ENCODE measurements around the gene INO80D.
"Not testable (repeated sequence)": the region's sequence is repeated elsewhere in the genome, so short reads cannot be mapped to it uniquely, and the experiment has no call there.

Gene INO80D

DNA sequence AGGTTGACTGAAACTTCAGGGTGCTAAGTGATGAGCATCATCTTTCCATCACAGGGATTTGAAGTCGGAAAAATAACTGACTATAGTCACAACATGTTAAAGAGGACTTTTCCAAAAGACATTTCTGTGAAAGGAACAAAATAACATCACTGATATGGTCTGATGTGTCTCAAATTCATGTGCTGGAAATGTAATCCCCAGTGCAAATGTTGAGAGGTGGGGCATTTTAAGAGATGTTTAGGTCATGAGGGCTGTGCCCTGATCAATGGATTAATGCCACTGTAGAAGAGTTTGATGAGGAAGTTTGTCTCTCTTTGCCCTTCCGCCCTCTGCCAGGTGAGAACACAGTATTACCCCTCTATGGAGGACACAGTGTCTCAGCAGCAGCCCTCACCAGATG is 95.9 kb downstream of the INO80D start:
- no peak for TF ChIP-seq CTCF (IDR thresholded peaks at IDR 0.05; ENCODE audit: control insufficient read depth, insufficient read depth, low read depth, low read length, missing control alignments)
- H3K4me3 ChIP-seq (ENCODE audit: control insufficient read depth, low read depth, low read length), result no peak overlapping the region
- DNase-seq (ENCODE audit: low read depth), result no peak

- no peak for DNase-seq (ENCODE audit: low read depth)
- no peak overlapping the region for H3K4me3 ChIP-seq (ENCODE audit: control insufficient read depth, low read depth, low read length)
These were observed 96.5 kb downstream of the INO80D start for GRCh38 chr2:205989271-205990071.

DNA sequence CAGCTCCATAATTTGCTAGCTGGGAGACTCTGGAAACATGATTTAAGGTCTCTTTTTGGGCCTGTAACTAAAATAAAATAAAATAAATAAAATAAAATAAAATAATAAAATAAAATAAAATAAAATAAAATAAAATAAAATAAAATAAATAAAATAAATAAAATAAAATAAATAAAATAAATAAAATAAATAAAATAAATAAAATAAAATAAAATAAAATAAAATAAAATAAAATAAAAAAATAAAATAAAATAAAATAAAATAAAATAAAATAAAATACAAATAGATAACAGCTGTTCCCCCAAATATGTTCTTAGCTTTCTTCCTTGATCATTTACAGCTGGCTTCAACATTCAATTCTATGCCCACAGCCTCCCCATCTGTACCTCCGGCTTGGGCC is 97.3 kb downstream of the INO80D start:
- not testable (repeated sequence) for DNase-seq (ENCODE audit: low read depth); H3K4me3 ChIP-seq (ENCODE audit: control insufficient read depth, low read depth, low read length)

More at GRCh38 chr2:205989271-205990071, 96.5 kb downstream of the INO80D start:
- TF ChIP-seq CTCF (IDR thresholded peaks at IDR 0.05; ENCODE audit: control insufficient read depth, insufficient read depth, low read depth, low read length, missing control alignments), result no peak

- DNase-seq (ENCODE audit: low read depth), result no peak
- H3K4me3 ChIP-seq (ENCODE audit: control insufficient read depth, low read depth, low read length), result no peak overlapping the region
- TF ChIP-seq CTCF (IDR thresholded peaks at IDR 0.05; ENCODE audit: control insufficient read depth, insufficient read depth, low read depth, low read length, missing control alignments), result no peak
These were observed 97.7 kb downstream of the INO80D start for GRCh38 chr2:205988274-205988673.

- not testable (repeated sequence) for H3K4me3 ChIP-seq (ENCODE audit: control insufficient read depth, low read depth, low read length); DNase-seq (ENCODE audit: low read depth)
These were observed 99.6 kb downstream of the INO80D start for GRCh38 chr2:205986334-205986733.

- no peak for TF ChIP-seq CTCF (IDR thresholded peaks at IDR 0.05; ENCODE audit: control insufficient read depth, insufficient read depth, low read depth, low read length, missing control alignments)
- H3K4me3 ChIP-seq (ENCODE audit: control insufficient read depth, low read depth, low read length), result no peak overlapping the region
- DNase-seq (ENCODE audit: low read depth), result no peak
These were observed 101.6 kb downstream of the INO80D start for GRCh38 chr2:205984381-205984780.

DNA sequence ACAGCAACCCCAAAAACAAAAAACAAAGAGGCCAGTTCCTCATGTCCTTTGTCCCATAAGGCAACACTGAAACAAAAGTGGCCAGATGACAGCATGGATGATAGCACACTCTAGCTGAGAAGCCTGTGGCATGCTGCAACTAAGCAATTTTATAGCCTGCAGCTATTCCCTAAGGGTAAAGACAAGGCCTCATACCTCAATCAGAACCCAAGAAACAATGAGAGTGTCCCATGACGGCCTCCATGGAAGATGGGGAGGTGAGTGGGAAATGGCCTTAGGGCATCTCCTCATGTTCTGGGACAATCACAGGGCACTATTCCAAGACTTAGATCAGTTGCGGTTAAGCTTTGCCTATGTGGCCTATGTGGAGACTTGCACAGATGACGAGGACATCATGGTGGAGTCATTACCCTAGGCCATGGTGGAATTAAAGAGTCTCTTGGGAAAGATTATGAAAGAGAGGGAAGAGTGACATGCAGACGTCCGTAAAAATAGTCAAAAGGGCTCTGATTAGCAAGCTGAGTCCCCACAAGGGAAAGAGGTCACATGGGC is 103.1 kb downstream of the INO80D start:
- no peak for TF ChIP-seq CTCF (IDR thresholded peaks at IDR 0.05; ENCODE audit: control insufficient read depth, insufficient read depth, low read depth, low read length, missing control alignments)
- no peak overlapping the region for H3K4me3 ChIP-seq (ENCODE audit: control insufficient read depth, low read depth, low read length)
- DNase-seq (ENCODE audit: low read depth), result no peak

GRCh38 chr2:205978728-205979127 is 107.2 kb downstream of the INO80D start:
- DNase-seq (ENCODE audit: low read depth); H3K4me3 ChIP-seq (ENCODE audit: control insufficient read depth, low read depth, low read length): not testable (repeated sequence)

GRCh38 chr2:205977699-205978098 is 108.3 kb downstream of the INO80D start:
- H3K4me3 ChIP-seq (ENCODE audit: control insufficient read depth, low read depth, low read length); DNase-seq (ENCODE audit: low read depth): not testable (repeated sequence)

GRCh38 chr2:205976934-205977659 is 108.9 kb downstream of the INO80D start:
- not testable (repeated sequence) for DNase-seq (ENCODE audit: low read depth)

More at GRCh38 chr2:205976934-205977659, 108.9 kb downstream of the INO80D start:
- H3K4me3 ChIP-seq (ENCODE audit: control insufficient read depth, low read depth, low read length), result not testable (repeated sequence)

All from AG09309 (cell line).